HEK293 (cell line): ENCODE measurements around the gene GYPC.

Source experiments
- CTCF ChIP-seq: fragments of 450-650 bp; formaldehyde crosslinking; IDR thresholded peaks from 2 replicates; pipeline ENCODE4 v1.5.1; 2016; ENCODE audit warnings: missing biosample characterization, missing genetic modification characterization
- SALL2 ChIP-seq: fragments of 450-650 bp; formaldehyde crosslinking; IDR thresholded peaks from 2 replicates; pipeline ENCODE4 v1.5.0; 2017; ENCODE audit warnings: missing biosample characterization, mild to moderate bottlenecking, missing genetic modification characterization, borderline replicate concordance
- ZBTB7A ChIP-seq: fragments of 450-650 bp; formaldehyde crosslinking; IDR thresholded peaks from 2 replicates; pipeline ENCODE4 v1.5.1; 2016; ENCODE audit warnings: low read depth, missing biosample characterization, missing genetic modification characterization
- ZNF274 ChIP-seq, 2 experiments: fragments of 200-500 bp in 1 of 2; fragments of 450-650 bp in 1 of 2; sonication (Bioruptor generic) in 1 of 2; formaldehyde crosslinking in 1 of 2; IDR thresholded peaks; 2 replicates each; pipeline versions ENCODE4 v1.5.1 to v1.6.1; 2014 to 2016; ENCODE audit warnings: borderline replicate concordance in 1 of 2, inconsistent platforms in 1 of 2, low read length in 1 of 2, missing biosample characterization in 1 of 2, missing genetic modification characterization in 1 of 2
- ZNF561 ChIP-seq: fragments of 450-650 bp; IDR thresholded peaks from 2 replicates; pipeline ENCODE4 v1.5.1; 2018; ENCODE audit warnings: missing biosample characterization, missing genetic modification characterization, borderline replicate concordance
- ZNF747 ChIP-seq: fragments of 450-650 bp; formaldehyde crosslinking; IDR thresholded peaks from 2 replicates; pipeline ENCODE4 v1.5.1; 2016; ENCODE audit warnings: missing biosample characterization, missing genetic modification characterization
- TF ChIP-seq, protein P1 (sequence below): fragments of 450-650 bp; formaldehyde crosslinking; IDR thresholded peaks from 2 replicates; pipeline ENCODE4 v1.5.1; 2016; ENCODE audit warnings: missing biosample characterization, missing genetic modification characterization
- TF ChIP-seq, protein P2 (sequence below): fragments of 450-650 bp; formaldehyde crosslinking; IDR thresholded peaks from 2 replicates; pipeline ENCODE4 v1.5.1; 2016; ENCODE audit warnings: missing biosample characterization, missing genetic modification characterization

DNA sequence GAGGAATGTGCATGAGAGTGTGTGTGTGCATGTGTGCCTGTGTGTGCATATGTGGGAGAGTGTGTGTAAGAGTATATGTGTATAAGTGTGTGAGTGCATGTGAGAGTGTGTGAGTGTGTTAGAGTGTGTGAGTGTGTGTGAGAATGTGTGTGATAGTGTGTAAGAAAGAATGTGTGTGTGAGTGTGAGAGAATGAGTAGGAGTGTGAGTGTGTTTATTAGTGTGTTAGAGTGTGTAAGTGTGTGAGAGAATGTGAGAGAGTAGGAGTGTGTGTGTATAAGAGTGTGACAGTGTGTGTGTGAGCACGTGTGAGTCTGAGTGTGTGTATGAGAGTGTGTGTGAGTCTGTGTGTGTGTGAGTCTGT is 21.2 kb downstream of the GYPC start:
- TF ChIP-seq ZNF561 (tag by site-specific recombination) (no peak), CTCF (no peak), SALL2 (tag by site-specific recombination) (no peak), ZNF274 (IDR thresholded peaks at IDR 0.05; ENCODE audit: low read length) (no peak), ZNF274 (tag by site-specific recombination; IDR thresholded peaks at IDR 0.05; ENCODE audit: borderline replicate concordance) (no peak), ZBTB7A (tag by site-specific recombination) (no peak), ZNF747 (tag by site-specific recombination) (no peak)
- TF ChIP-seq, protein P1, sequence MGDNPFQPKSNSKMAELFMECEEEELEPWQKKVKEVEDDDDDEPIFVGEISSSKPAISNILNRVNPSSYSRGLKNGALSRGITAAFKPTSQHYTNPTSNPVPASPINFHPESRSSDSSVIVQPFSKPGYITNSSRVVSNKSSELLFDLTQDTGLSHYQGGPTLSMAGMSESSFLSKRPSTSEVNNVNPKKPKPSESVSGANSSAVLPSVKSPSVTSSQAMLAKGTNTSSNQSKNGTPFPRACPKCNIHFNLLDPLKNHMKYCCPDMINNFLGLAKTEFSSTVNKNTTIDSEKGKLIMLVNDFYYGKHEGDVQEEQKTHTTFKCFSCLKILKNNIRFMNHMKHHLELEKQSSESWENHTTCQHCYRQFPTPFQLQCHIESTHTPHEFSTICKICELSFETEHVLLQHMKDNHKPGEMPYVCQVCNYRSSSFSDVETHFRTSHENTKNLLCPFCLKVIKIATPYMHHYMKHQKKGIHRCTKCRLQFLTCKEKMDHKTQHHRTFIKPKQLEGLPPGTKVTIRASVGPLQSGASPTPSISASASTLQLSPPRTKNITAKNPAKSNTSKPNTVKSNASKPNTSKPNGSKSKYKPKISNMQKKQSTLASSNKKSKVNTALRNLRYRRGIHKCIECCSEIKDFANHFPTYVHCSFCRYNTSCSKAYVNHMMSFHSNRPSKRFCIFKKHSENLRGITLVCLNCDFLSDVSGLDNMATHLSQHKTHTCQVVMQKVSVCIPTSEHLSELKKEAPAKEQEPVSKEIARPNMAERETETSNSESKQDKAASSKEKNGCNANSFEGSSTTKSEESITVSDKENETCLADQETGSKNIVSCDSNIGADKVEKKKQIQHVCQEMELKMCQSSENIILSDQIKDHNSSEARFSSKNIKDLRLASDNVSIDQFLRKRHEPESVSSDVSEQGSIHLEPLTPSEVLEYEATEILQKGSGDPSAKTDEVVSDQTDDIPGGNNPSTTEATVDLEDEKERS (tag by site-specific recombination): no peak
- TF ChIP-seq, protein P2, sequence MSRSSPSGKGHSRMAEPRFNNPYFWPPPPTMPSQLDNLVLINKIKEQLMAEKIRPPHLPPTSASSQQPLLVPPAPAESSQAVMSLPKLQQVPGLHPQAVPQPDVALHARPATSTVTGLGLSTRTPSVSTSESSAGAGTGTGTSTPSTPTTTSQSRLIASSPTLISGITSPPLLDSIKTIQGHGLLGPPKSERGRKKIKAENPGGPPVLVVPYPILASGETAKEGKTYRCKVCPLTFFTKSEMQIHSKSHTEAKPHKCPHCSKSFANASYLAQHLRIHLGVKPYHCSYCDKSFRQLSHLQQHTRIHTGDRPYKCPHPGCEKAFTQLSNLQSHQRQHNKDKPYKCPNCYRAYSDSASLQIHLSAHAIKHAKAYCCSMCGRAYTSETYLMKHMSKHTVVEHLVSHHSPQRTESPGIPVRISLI (tag by site-specific recombination): no peak
